Mesenteric fat pad (tissue), 1 donor: ENCODE measurements around the gene USP2. TPM values are rescaled to one million over a fixed set of nuclear protein-coding genes. Genes with fewer than 3 reads are reported as not detected.

Experiments
- DNase-seq: peaks from one replicate; pipeline ENCODE4 v3.0.0-alpha.2; 2020; ENCODE audit warnings: low spot score
- total RNA-seq: library from RNA; stranded (reverse); fragmentation: NEBNext Ultra II Directional; extraction: Animal tissue kit (Norgen Biotek cat#: 25700); gene quantifications from one replicate; pipeline ENCODE4 v1.2.1, GENCODE V29; 2021
- donor health status: DM: yes; HTN: yes; CAD: no.

The USP2 gene
- total RNA-seq, 1 donor from 2014 or later: 4.2 TPM

- DNase-seq: no peak
Observed at GRCh38 chr11:119342362-119343130, 38.9 kb downstream of the USP2 start.

- no peak for DNase-seq
Observed at GRCh38 chr11:119342023-119342300, 39.5 kb downstream of the USP2 start.

DNA sequence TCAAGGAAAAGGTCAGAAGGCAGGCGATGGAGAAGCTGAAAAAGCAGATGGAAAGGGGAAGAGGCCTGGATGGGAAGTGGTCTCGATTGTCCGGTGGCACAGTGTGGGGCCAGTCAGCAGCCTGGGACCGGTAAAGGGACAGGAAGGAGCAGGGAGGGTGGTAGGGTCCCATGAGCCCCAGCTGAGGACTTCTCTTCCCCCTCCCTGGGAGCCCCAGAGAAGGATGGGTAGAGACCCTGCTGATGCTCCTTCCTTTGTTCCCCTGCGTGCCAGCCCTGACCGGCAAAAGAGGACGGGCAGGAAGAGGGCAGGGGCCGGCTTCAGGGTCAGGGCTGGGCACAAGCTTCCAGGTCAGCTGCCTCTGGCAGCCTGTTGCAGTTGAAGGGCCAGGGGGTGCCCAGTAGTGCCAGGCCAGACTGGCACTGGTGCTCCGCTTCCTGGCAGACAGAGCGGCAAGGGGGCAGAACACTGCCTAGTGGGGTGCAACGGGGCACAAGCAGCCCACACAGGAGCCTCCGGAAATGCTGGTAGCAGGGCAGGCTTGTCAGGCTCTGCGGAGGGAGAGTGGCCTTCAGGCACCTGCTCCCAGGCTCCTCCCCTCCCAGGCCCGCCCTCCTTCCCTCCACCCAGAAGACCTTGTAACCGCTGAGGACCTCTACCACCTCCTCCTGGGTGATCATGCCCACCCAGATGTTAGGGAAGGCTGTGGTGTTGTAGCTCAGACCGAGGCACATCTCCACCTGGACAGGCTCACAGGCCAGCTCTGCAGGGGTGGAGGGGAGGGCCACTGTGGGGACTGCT, 40.1 kb downstream of the USP2 start:
- no peak for DNase-seq

GRCh38 chr11:119340335-119341221, 40.9 kb downstream of the USP2 start, which contains the start of gene C1QTNF5:
TSS of gene C1QTNF5 (minus strand) at chr11:119340883. CDS start at chr11:119340397, 486 bp downstream.
- DNase-seq: no peak

- no peak for DNase-seq
Observed at GRCh38 chr11:119339589-119340334, 41.7 kb downstream of the USP2 start.

GRCh38 chr11:119338965-119339588, 42.4 kb downstream of the USP2 start:
- no peak for DNase-seq

DNA sequence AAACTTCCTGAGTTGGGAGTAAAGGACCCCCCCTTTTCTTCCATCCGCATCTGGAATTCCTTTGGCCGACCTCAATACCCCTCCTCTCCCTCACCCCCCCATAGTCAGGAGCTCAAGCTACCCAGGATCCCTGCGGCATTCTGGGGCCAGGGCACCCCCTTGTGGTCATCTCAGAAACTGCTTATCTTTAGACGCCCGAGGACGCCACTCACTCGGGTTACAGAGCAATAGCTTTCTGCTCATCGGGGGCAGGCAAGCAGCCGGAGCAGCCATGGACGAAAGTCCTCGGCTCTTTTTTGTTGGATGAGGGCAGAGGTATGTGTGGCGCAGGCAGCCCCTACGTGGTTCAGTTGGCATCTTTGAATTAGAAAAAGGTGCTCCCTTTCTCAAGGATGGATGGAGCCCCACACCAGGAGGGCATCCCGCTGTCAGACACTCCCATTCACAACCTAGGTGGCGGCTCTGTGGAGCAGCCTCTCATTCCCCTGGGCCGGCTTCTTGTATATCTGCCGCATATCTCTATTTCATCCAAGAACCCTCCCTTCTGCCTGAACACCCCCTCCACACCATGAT, 43.1 kb downstream of the USP2 start:
- DNase-seq: no peak

DNA sequence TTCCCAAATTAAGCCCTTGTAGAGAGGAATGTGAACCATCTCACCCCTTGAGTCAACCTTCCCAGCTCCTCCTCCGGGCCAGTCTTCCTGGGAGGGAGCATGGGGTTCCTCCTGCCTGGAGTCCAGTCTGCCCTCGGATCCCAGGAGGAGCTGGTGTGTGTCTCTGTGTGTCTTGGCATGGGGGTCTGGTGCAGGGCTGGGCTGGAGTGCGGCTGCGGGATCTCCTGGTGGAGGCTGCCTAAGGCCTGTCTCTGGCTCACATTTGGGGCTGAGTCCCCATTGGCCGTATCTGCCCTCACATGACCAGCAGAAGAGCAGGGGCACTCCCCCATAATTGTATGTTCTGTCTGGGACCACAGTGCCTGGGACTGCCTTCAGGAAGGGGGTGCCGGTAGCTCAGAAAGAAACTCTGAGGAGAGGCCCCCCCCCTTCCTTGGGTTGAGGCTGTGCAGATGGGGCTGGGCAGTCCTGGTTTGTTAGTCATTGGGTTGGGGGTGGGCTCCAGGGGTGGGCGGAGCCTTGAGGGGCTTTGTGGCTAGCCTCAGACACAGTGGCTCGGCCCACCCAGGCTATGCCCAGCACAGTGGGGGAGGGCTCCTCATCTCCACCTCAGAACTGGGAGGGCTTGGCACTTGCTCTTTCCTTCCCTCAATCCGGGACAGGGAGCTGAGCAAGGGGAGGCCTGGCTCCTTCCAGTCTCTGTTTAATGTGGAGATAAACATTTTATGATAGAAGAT, 43.7 kb downstream of the USP2 start:
- no peak for DNase-seq

DNA sequence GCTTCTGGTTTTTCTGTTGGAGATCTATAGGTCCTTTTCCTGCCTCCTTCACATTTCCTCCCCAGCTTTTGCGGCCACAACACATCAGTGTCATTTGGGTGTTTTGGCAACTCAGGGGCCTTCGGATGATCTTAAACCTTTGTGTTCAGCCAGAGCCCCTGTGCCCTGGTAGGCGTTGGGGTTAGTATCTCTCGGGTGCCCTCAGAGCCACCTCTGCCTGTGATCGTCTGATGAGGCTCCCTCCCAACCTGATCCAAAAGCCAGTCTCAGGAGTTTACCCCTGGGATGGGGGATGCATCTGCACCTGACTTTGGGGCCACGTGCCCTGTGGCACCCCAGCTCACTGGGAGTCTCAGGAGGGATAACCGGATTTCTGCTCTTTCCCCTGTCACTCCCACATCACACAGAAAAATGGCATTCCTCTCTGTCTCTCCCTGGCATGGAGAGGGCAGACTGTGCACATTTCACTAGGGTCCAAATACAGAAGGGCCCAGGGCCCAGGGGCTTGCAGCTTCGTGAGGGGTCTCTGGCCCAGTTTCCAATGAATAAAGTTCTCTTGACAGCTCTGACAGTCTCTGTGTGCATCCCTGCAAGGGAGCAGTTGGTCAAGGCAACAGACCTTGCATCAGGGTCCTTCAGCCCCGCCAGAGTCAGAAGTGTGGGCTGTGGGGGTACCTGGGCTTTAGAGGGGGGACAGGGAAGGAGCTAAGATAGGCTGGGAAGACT, 44.6 kb downstream of the USP2 start:
- DNase-seq: no peak

DNA sequence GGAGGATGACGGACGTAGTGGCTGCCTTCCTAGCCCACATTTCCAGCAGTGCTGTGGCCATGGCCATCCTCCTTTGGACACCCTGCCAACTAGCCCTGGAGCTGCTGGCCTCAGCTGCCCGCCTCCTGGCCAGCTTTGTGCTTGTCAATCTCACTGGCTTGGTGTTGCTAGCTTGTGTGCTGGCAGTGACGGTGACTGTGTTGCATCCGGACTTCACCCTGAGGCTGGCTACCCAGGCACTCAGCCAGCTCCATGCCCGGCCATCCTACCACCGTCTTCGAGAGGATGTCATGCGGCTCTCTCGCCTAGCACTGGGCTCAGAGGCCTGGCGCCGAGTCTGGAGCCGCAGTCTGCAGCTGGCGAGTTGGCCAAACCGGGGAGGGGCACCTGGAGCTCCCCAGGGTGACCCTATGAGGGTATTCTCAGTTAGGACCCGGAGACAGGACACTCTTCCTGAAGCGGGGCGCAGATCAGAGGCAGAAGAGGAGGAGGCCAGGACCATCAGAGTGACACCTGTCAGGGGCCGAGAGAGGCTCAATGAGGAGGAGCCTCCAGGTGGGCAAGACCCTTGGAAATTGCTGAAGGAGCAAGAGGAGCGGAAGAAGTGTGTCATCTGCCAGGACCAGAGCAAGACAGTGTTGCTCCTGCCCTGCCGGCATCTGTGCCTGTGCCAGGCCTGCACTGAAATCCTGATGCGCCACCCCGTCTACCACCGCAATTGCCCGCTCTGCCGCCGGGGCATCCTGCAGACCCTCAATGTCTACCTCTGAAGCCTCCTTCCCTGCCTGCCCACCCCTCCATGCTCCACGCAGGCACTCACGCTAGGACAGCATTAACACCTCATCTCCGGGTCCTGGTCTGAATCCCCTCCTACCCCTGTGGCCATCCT, 45.6 kb downstream of the USP2 start:
- no peak for DNase-seq

- DNase-seq: no peak
Observed at GRCh38 chr11:119335091-119335654, 46.3 kb downstream of the USP2 start.

- peak; percentile 95 for DNase-seq
Observed at GRCh38 chr11:119334174-119334930, 47.1 kb downstream of the USP2 start, which contains the start of gene RNF26. TSS of gene RNF26 (plus strand) at chr11:119334527. CDS start at chr11:119335123, 596 bp downstream.

GRCh38 chr11:119332111-119332765, 49.3 kb downstream of the USP2 start:
- DNase-seq: no peak

- DNase-seq: no peak
Observed at GRCh38 chr11:119330237-119330636, 51.3 kb downstream of the USP2 start.

- DNase-seq: no peak
Observed at GRCh38 chr11:119329320-119329719, 52.2 kb downstream of the USP2 start.

DNA sequence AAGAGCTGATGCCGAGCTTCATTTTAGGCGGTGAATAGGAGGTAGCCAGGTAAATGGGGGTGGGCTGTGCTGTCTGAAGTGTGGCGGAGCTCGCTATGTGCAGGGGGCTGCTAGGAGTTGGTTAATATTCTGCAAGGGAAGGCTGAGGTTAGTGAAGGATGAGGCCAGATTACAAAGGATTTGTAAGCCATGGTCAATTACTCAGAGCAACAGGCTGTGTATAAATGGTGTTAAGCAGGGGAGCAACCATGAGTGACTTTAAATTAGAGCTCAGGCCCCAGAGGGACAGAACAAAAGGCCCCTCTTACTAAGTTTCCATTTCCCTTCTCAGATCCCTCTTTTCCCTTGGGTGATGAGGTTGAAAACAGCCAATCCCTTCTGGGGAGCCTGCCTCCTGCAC, 57.3 kb downstream of the USP2 start:
- no peak for DNase-seq
